RWPE2 (cell line): Measurements from ENCODE around the gene NGEF.
A peak's percentile ranks its signal among the peaks of the same experiment; 100 is the strongest.

Experiments used
- ATAC-seq: fragments of 200-7000 bp; cut with Tn5 transposase; 3 replicates; pipeline ENCODE4 v1.9.1; 2021; ENCODE audit warnings: low read depth
- DNase-seq: peaks from one replicate; pipeline ENCODE4 v3.0.0-alpha.2; 2020; ENCODE audit warnings: low spot score
- H3K27ac ChIP-seq: fragments of 450-650 bp; 2 replicates; pipeline ENCODE4 v1.5.1; 2017; ENCODE audit warnings: mild to moderate bottlenecking; ENCODE audit not compliant: poor library complexity, severe bottlenecking
- H3K27me3 ChIP-seq: fragments of 250-450 bp; sonication (Bioruptor Pico); 2 replicates; pipeline ENCODE4 v1.5.1; 2021; ENCODE audit warnings: mild to moderate bottlenecking, moderate library complexity; ENCODE audit not compliant: insufficient read depth, poor library complexity, severe bottlenecking
- H3K36me3 ChIP-seq: fragments of 250-450 bp; sonication (Bioruptor Pico); 2 replicates; pipeline ENCODE4 v1.5.1; 2020; ENCODE audit warnings: low read depth, mild to moderate bottlenecking, moderate library complexity
- H3K4me1 ChIP-seq: fragments of 250-450 bp; sonication (Bioruptor Pico); 2 replicates; pipeline ENCODE4 v1.5.1; 2021; ENCODE audit warnings: mild to moderate bottlenecking, moderate library complexity; ENCODE audit not compliant: insufficient read depth, poor library complexity, severe bottlenecking
- H3K4me3 ChIP-seq: fragments of 250-450 bp; sonication (Bioruptor Pico); 2 replicates; pipeline ENCODE4 v1.5.1; 2021; ENCODE audit warnings: mild to moderate bottlenecking, moderate library complexity; ENCODE audit not compliant: severe bottlenecking
- H3K9me3 ChIP-seq: fragments of 250-450 bp; sonication (Bioruptor Pico); 2 replicates; pipeline ENCODE4 v1.5.1; 2021; ENCODE audit warnings: mild to moderate bottlenecking, moderate library complexity; ENCODE audit not compliant: severe bottlenecking
- TF ChIP-seq, protein P1 (sequence below): fragments of 450-650 bp; IDR thresholded peaks from one replicate; pipeline ENCODE4 v1.5.1; 2017; ENCODE audit warnings: mild to moderate bottlenecking, moderate library complexity; ENCODE audit not compliant: poor library complexity, severe bottlenecking

NGEF gene

DNA sequence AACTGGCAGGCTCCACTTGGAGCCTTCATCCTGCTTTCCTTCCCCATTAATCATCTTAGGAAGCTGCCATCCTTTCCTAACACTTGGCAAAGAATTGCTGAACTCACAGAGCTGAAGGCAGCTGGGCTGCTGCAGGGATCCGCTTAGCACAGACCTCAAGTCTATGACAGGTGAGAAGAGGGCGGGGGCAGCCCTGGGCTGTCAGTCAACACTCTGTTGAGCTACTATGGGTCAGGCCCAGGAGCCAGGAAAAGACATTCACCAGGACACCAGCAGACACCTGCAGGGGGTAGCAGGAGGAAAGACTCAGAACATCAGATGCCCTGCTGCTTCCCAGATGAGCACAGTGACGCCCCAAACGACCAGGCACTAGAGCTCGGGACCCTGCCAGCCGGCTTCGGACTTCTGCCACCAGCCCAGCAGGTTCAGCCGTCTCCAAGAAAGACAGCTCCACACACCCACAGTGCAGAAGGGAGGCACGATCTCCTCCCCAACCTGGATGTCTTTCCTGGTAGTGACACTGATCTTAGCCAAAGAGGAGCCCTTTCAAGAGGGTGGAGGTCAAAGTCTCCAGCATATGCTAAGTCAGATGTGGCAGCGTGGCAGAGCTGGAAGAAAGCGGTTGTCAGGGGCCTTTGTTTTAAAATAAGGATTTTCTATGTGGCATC lies 87.8 kb downstream of the NGEF start:
- Histone ChIP-seq H3K36me3 (no peaks in the 10 kb centered on the region), H3K4me3 (no peak overlapping the region), H3K27me3 (peaks cover 18% of the 10 kb centered on the region), H3K27ac (no peak overlapping the region), H3K9me3 (no peaks in the 10 kb centered on the region), H3K4me1 (no peaks in the 10 kb centered on the region)
- ATAC-seq (peak; percentile 33; the same call in 1 of the 3 replicates), DNase-seq (no peak)
- TF ChIP-seq, protein P1, sequence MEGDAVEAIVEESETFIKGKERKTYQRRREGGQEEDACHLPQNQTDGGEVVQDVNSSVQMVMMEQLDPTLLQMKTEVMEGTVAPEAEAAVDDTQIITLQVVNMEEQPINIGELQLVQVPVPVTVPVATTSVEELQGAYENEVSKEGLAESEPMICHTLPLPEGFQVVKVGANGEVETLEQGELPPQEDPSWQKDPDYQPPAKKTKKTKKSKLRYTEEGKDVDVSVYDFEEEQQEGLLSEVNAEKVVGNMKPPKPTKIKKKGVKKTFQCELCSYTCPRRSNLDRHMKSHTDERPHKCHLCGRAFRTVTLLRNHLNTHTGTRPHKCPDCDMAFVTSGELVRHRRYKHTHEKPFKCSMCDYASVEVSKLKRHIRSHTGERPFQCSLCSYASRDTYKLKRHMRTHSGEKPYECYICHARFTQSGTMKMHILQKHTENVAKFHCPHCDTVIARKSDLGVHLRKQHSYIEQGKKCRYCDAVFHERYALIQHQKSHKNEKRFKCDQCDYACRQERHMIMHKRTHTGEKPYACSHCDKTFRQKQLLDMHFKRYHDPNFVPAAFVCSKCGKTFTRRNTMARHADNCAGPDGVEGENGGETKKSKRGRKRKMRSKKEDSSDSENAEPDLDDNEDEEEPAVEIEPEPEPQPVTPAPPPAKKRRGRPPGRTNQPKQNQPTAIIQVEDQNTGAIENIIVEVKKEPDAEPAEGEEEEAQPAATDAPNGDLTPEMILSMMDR = no peak

DNA sequence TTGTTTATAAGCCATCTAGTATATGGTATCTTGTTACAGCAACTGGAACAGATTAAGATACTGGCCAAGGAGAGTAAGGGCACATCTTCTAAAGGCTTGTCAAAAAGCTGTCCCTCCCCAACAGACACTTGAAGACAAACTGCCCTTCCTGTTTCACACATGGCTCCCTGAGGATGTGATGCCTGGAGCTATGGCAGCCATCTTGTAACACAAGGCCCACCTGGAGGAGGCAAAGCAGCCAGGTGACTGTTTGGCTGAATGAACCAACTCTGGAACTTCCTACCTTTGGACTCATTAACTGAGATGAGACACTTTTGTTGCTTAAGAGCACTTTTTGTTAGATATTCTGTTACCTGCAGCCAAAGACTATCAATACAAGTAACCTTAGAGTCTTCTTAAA lies 88.6 kb downstream of the NGEF start:
- H3K27ac ChIP-seq = no peak overlapping the region
- no peaks in the 10 kb centered on the region for H3K4me1 ChIP-seq
- no peaks in the 10 kb centered on the region for H3K9me3 ChIP-seq
- ATAC-seq (no peak), DNase-seq (no peak)
- H3K36me3 ChIP-seq = no peaks in the 10 kb centered on the region
- H3K4me3 ChIP-seq = no peak overlapping the region
- peaks cover 18% of the 10 kb centered on the region for H3K27me3 ChIP-seq
- TF ChIP-seq, protein P1 = no peak

DNA sequence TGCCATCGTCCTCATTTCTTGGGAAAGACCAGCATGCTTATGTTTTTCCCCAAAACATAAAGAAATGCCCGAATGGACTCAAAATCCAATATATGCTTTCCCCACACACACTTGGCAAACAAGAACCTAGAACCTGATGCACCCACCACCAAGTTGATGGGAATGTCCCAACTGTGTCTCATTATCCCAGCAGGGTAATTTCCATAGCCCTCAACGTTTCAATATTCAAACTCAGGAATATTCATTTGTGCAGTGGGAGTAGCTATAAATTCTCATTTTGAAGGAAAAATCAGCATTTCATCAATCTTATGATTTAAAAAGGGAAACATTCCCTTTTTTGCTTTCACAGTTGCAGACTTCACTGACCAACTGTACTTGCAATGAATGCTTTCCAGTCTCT lies 92.3 kb downstream of the NGEF start:
- Histone ChIP-seq H3K36me3 (no peaks in the 10 kb centered on the region), H3K4me3 (no peak overlapping the region), H3K27ac (no peak overlapping the region), H3K4me1 (no peaks in the 10 kb centered on the region), H3K9me3 (no peaks in the 10 kb centered on the region), H3K27me3 (no peaks in the 10 kb centered on the region)
- no peak for ATAC-seq
- DNase-seq = no peak
- TF ChIP-seq, protein P1 = no peak

DNA sequence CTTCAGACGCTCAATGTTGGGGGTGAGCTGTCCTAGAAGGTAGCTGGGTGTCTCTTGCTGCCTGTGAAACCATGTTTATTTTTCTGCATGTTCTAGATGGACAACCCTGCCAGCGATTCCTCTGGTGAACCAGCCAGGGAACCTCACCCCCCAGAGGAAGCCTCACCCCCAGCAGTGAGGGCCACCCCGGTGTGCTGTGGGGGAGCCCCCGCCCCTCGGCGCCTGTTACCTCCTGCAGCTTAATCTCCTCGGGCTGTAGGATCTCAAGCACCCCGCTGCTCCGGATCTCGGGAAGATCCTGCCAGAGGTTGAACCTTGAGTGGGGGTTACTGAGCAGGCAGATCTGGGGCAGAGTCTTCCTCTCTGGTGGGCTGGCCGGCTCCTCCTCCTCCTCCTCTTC lies 93.0 kb downstream of the NGEF start:
- Histone ChIP-seq H3K36me3 (no peaks in the 10 kb centered on the region), H3K27me3 (no peaks in the 10 kb centered on the region), H3K4me1 (no peaks in the 10 kb centered on the region), H3K27ac (no peak overlapping the region), H3K4me3 (no peak overlapping the region), H3K9me3 (no peaks in the 10 kb centered on the region)
- TF ChIP-seq, protein P1 = no peak
- no peak for ATAC-seq
- no peak for DNase-seq

DNA sequence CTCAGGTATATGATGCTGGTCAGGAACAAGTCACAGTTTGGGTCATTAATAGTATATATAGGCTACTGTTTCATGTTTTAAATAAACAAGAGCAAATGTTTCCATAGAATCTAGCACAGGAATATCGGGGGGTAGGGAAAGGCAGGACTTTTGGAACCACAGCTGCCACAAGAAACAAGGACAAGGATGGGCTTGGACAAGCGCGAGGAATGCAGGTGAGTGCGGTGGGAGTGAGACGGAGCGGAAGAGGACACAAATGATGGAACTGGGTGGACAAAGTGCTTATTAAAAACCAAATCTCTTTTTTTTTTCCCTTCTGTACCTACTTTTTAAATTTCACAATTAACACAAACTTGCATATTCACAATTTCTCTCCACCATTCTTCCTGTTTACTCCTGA lies 93.9 kb downstream of the NGEF start:
- TF ChIP-seq, protein P1 = no peak
- no peaks in the 10 kb centered on the region for H3K4me1 ChIP-seq
- H3K36me3 ChIP-seq = no peaks in the 10 kb centered on the region
- no peak overlapping the region for H3K4me3 ChIP-seq
- H3K27me3 ChIP-seq = no peaks in the 10 kb centered on the region
- no peak for DNase-seq
- H3K9me3 ChIP-seq = no peaks in the 10 kb centered on the region
- no peak for ATAC-seq
- H3K27ac ChIP-seq = no peak overlapping the region
